K562 (cell line): ENCODE measurements around the gene TAAR1. TPM values are rescaled to one million over a fixed set of nuclear protein-coding genes. Genes with fewer than 3 reads are reported as not detected.

ENCODE experiments used
- ATAC-seq: fragments of 200-7000 bp; cut with Tn5 transposase; 3 replicates; pipeline ENCODE4 v1.9.1; 2020; ENCODE audit warnings: moderate library complexity
- BruUV-seq: library from RNA; stranded (reverse); fragments of 400-500 nt; replicated peaks from 2 replicates; lab custom pipeline; 2021; lab: Mats Ljungman, UMichigan
- CTCF ChIA-PET: fragments of 300-600 bp; formaldehyde crosslinking; extraction: SDS; loops from one replicate; lab custom pipeline; 2021; ENCODE audit warnings: low intra/inter-chr PET ratio; lab: Yijun Ruan, JAX
- POLR2A ChIA-PET: fragments of 300-600, 350-650 bp; sonication (Branson Sonifier 250); formaldehyde crosslinking; extraction: SDS; loops from one replicate; lab custom pipeline; 2021; ENCODE audit warnings: antibody characterized with exemption, inconsistent platforms; lab: Yijun Ruan, JAX
- DNase-seq, 4 experiments: peaks; one replicate each; pipeline versions ENCODE4 v3.0.0 to v3.0.0-alpha.2; 2011 to 2018; ENCODE audit warnings: low spot score in 3 of 4, mixed read lengths in 3 of 4; ENCODE audit errors: extremely low read depth in 1 of 4
- FAIRE-seq: peaks from 2 replicates; lab custom pipeline; 2011; peaks lifted over from hg19 to GRCh38; lab: Jason Lieb, UNC
- H2AFZ ChIP-seq: 2 replicates; pipeline ENCODE4 v1.6.0; 2011; ENCODE audit warnings: low read depth, low read length, control low read depth, inconsistent platforms
- H3K27ac ChIP-seq: fragments of 200-600 bp; 3 replicates; pipeline ENCODE4 v1.8.0; 2011; ENCODE audit warnings: low read depth, mild to moderate bottlenecking, control low read depth, inconsistent platforms, low read length, moderate library complexity, mixed read lengths; ENCODE audit errors: extremely low read depth
- H3K27me3 ChIP-seq, 2 experiments: fragments of 300-600 bp in 1 of 2; 2 replicates in 1 of 2; 3 replicates in 1 of 2; pipeline versions ENCODE4 v1.6.0 to v1.8.0; 2011; ENCODE audit warnings: inconsistent platforms in 2 of 2, low read length in 2 of 2, mild to moderate bottlenecking in 1 of 2, mixed read lengths in 1 of 2, moderate library complexity in 1 of 2; ENCODE audit not compliant: control insufficient read depth in 2 of 2, insufficient read depth in 2 of 2
- H3K36me3 ChIP-seq: fragments of 300-600 bp; 3 replicates; pipeline ENCODE4 v1.8.0; 2011; ENCODE audit warnings: mild to moderate bottlenecking, low read length, inconsistent platforms; ENCODE audit not compliant: control insufficient read depth, insufficient read depth
- H3K4me1 ChIP-seq, 2 experiments: fragments of 200-600 bp in 1 of 2; replicated peaks in 1 of 2; 2 replicates in 1 of 2; 3 replicates in 1 of 2; pipeline versions ENCODE4 v1.5.1 to v1.8.0; 2011; ENCODE audit warnings: inconsistent platforms in 2 of 2, low read length in 2 of 2, mild to moderate bottlenecking in 1 of 2, mixed read lengths in 1 of 2, moderate library complexity in 1 of 2; ENCODE audit not compliant: control insufficient read depth in 2 of 2, insufficient read depth in 2 of 2
- H3K4me2 ChIP-seq: 2 replicates; pipeline ENCODE4 v1.6.1; 2011; ENCODE audit warnings: low read length, control low read depth, inconsistent platforms, mixed read lengths; ENCODE audit not compliant: insufficient read depth
- H3K4me3 ChIP-seq: fragments of 200-600 bp; sonication (generic), shearing (Covaris generic); 2 replicates; pipeline ENCODE4 v1.5.1; 2016; ENCODE audit warnings: control low read depth, inconsistent platforms
- H3K79me2 ChIP-seq: fragments of 200-600 bp; 3 replicates; pipeline ENCODE4 v1.8.0; 2011; ENCODE audit warnings: low read length, inconsistent platforms; ENCODE audit not compliant: control insufficient read depth, insufficient read depth
- H3K9ac ChIP-seq, 2 experiments: 2 replicates each; pipeline versions ENCODE4 v1.6.0 to v1.6.1; 2011; ENCODE audit warnings: low read depth in 2 of 2, low read length in 2 of 2, control low read depth in 1 of 2, inconsistent platforms in 1 of 2, mild to moderate bottlenecking in 1 of 2, mixed read lengths in 1 of 2; ENCODE audit not compliant: insufficient read depth in 1 of 2
- H3K9me1 ChIP-seq: one replicate; pipeline ENCODE4 v1.6.0; 2011; ENCODE audit warnings: inconsistent platforms, mild to moderate bottlenecking, low read length, moderate library complexity; ENCODE audit not compliant: control insufficient read depth, insufficient read depth
- H3K9me3 ChIP-seq: replicated peaks from 2 replicates; pipeline ENCODE4 v1.5.1; 2011; ENCODE audit warnings: low read depth, low read length, inconsistent platforms; ENCODE audit not compliant: control insufficient read depth, insufficient read depth
- H4K20me1 ChIP-seq: replicated peaks from 2 replicates; pipeline ENCODE4 v1.6.1; 2011; ENCODE audit warnings: low read length, inconsistent platforms, mixed read lengths; ENCODE audit not compliant: control insufficient read depth, insufficient read depth
- CEBPB ChIP-seq: fragments of 450-650 bp; IDR thresholded peaks from 2 replicates; pipeline ENCODE4 v1.6.1; 2016; ENCODE audit warnings: missing genetic modification characterization, missing compliant biosample characterization
- CEBPG ChIP-seq, 3 experiments: fragments of 200-800 bp in 1 of 3; sonication (Bioruptor generic) in 1 of 3; sonication (generic) in 1 of 3; formaldehyde crosslinking in 1 of 3; IDR thresholded peaks in 2 of 3; conservative IDR thresholded peaks in 1 of 3; 2 replicates each; pipeline versions ENCODE4 v1.6.1 to v1.8.0; 2016 to 2022; ENCODE audit warnings: missing compliant biosample characterization in 2 of 3, missing genetic modification characterization in 2 of 3, mild to moderate bottlenecking in 1 of 3, missing genetic modification reagents in 1 of 3
- HNRNPH1 ChIP-seq: fragments of 200-400 bp; formaldehyde crosslinking; optimal IDR thresholded peaks from 2 replicates; pipeline ENCODE3; 2017; ENCODE audit warnings: low read depth, mild to moderate bottlenecking, low read length, moderate library complexity
- XRCC3 ChIP-seq: fragments of 450-650 bp; IDR thresholded peaks from 2 replicates; pipeline ENCODE4 v1.6.1; 2017; ENCODE audit warnings: mild to moderate bottlenecking, moderate library complexity
- WGBS: fragments of 100-300 bp; shearing (Covaris generic); methylation state at CpG from one replicate; pipeline ENCODE4 v1.1.6; 2016; ENCODE audit warnings: low coverage, mixed read lengths; ENCODE audit not compliant: insufficient coverage; ENCODE audit errors: missing lambda C conversion rate; 5-methylcytosine and 5-hydroxymethylcytosine counted together
- in situ Hi-C: fragments of 300-500 bp; cut with MboI; formaldehyde crosslinking; loops from 4 replicates; pipeline ENCODE4 v1.15.0; 2018; ENCODE audit warnings: inconsistent platforms, mixed read lengths
- intact Hi-C: fragments of 100-400 bp; cut with micrococcal nuclease; formaldehyde crosslinking; loops from 2 replicates; pipeline ENCODE4 v1.14.2; 2022
- polyA plus RNA-seq, 8 experiments: library from polyadenylated mRNA; depleted of rRNA in 4 of 8; stranded (reverse) in 5 of 8; unstranded in 3 of 8; fragments of >200 nt; fragmentation: Nextera tagmentation in 2 of 8; fragmentation: Illumina TruSeq in 1 of 8; extraction: Ambion mirVana in 2 of 8; extraction: Trizol in 1 of 8; gene quantifications; 2 replicates each; pipeline versions ENCODE4 v1.2.1 to v1.2.3, GENCODE V29; 2011 to 2014; ENCODE audit warnings: inconsistent platforms in 1 of 8, missing spikeins in 1 of 8
- total RNA-seq, 7 experiments: library from RNA; depleted of rRNA in 6 of 7; stranded (reverse); fragments of >200 nt in 6 of 7; fragmentation: Illumina TruSeq in 2 of 7; extraction: Trizol in 2 of 7; gene quantifications; 2 replicates each; pipeline versions ENCODE4 v1.2.1 to v1.2.3, GENCODE V29; 2011 to 2021; ENCODE audit warnings: low replicate concordance in 1 of 7
- TF ChIP-seq, protein P1 (sequence below): sonication (generic); formaldehyde crosslinking; IDR thresholded peaks from 2 replicates; pipeline ENCODE4 v1.9.0; 2022; ENCODE audit warnings: mild to moderate bottlenecking, missing genetic modification reagents

Gene TAAR1
- total and polyA plus RNA-seq, 9 of the 15 experiments (the other 6 are each of a cell fraction or from before 2014, with no cell fraction given) = not detected

DNA sequence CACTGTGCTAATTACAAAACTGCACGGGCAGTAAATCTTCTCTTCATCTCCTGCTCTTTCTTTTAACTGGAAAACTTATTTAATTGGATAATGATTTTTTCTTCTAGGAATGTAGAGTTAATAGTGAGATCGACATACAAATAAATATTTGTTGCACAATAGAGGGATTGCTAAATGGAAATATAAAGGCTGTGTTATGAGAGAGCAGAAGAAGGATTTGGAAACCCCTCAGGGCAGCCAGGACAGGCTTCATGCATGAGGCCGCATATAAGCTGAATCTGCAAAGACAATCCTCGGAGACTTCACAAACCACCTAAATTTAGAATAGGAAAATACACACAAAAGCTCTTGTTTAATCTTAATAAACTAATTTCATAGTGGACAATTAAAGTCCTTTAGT is 2.9 kb upstream of the TAAR1 start:
- Histone ChIP-seq H3K27ac (no peak overlapping the region), H3K9ac (no peak overlapping the region), H3K36me3 (no peaks in the 10 kb centered on the region), H2AFZ (no peak overlapping the region), H3K79me2 (no peaks in the 10 kb centered on the region), H3K4me3 (no peak overlapping the region), H3K4me2 (no peak overlapping the region), H3K27me3 (peaks cover 0 to 5% of the 10 kb centered on the region in 2 experiments; a peak in 1 of 5 replicates), H3K9me1 (no peaks in the 10 kb centered on the region)
- in situ Hi-C loops = no loop called here
- CTCF ChIA-PET = no interaction called here
- WGBS = 4% methylated on average over 4 of the region's 4 CpGs
- no TSS peak for BruUV-seq
- intact Hi-C loops = loop anchor here (10.0 kb wide), 3 partner anchors 163 to 883 kb away; no protein-coding TSS in a partner anchor
- no peak for FAIRE-seq
- ATAC-seq = no peak
- DNase-seq = no peak
- TF ChIP-seq HNRNPH1 (no peak), CEBPG (CRISPR knock-in tag; IDR thresholded peaks at IDR 0.05) (no peak), CEBPG (tag; conservative IDR thresholded peaks at IDR 0.05 in 1 of 2, IDR thresholded peaks at IDR 0.05 in 1 of 2) (peak in 1 of 2 experiments; percentile 65; a peak in 2 of 4 replicates), CEBPB (tag) (peak; percentile 48)
- TF ChIP-seq, all 486 proteins: peak for 2
- Histone ChIP-seq H3K9me3 (no peaks in the 10 kb centered on the region), H3K4me1 (no peaks in the 10 kb centered on the region), H4K20me1 (no peaks in the 10 kb centered on the region)
- POLR2A ChIA-PET = no interaction called here

- no peaks in the 10 kb centered on the region for H4K20me1 ChIP-seq
- TF ChIP-seq XRCC3 = no peak
- TF ChIP-seq, protein P1, sequence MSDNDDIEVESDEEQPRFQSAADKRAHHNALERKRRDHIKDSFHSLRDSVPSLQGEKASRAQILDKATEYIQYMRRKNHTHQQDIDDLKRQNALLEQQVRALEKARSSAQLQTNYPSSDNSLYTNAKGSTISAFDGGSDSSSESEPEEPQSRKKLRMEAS (CRISPR knock-in tag) = no peak
- TF ChIP-seq, all 486 proteins: peak for 0
- H3K4me3 ChIP-seq = no peak overlapping the region
- no peaks in the 10 kb centered on the region for H3K9me1 ChIP-seq
- no peaks in the 10 kb centered on the region for H3K4me1 ChIP-seq
- POLR2A ChIA-PET = no interaction called here
- H3K27me3 ChIP-seq = no peaks in the 10 kb centered on the region
- DNase-seq (no peak), ATAC-seq (no peak), FAIRE-seq (no peak)
- in situ Hi-C loops (no loop called here), intact Hi-C loops (no loop called here)
- CTCF ChIA-PET = no interaction called here
- H2AFZ ChIP-seq = no peak overlapping the region
- no TSS peak for BruUV-seq
- no peak overlapping the region for H3K9ac ChIP-seq
- H3K27ac ChIP-seq = no peak overlapping the region
- no peaks in the 10 kb centered on the region for H3K36me3 ChIP-seq
- no peak overlapping the region for H3K4me2 ChIP-seq
- H3K79me2 ChIP-seq = no peaks in the 10 kb centered on the region
- WGBS = 0% methylated on average over 3 of the region's 3 CpGs
- no peaks in the 10 kb centered on the region for H3K9me3 ChIP-seq
Observed at GRCh38 chr6:132651062-132651461, 7.9 kb downstream of the TAAR1 start.
